Skeletal muscle cell (primary cell): ENCODE measurements around the gene SYNDIG1L.
A peak's percentile ranks its signal among the peaks of the same experiment; 100 is the strongest.

Experiments
- DNase-seq: peaks from one replicate; pipeline ENCODE4 v3.0.0-alpha.2; 2010; ENCODE audit warnings: low read depth
- H3K4me3 ChIP-seq: 2 replicates; pipeline ENCODE4 v1.5.1; 2011; ENCODE audit warnings: low read depth, mild to moderate bottlenecking, control low read depth, low read length, moderate library complexity

The SYNDIG1L gene

GRCh38 chr14:74380172-74380571, 45.8 kb downstream of the SYNDIG1L start:
- no peak for DNase-seq

GRCh38 chr14:74377976-74378690, 47.9 kb downstream of the SYNDIG1L start:
- no peak overlapping the region for H3K4me3 ChIP-seq
- DNase-seq, result no peak

More at GRCh38 chr14:74380172-74380571, 45.8 kb downstream of the SYNDIG1L start:
- no peak overlapping the region for H3K4me3 ChIP-seq

GRCh38 chr14:74368441-74368840, 57.6 kb downstream of the SYNDIG1L start:
- no peak for DNase-seq
- H3K4me3 ChIP-seq, result no peak overlapping the region

GRCh38 chr14:74368026-74368425, 58.0 kb downstream of the SYNDIG1L start:
- no peak for DNase-seq
- no peak overlapping the region for H3K4me3 ChIP-seq

GRCh38 chr14:74364271-74364880, 61.6 kb downstream of the SYNDIG1L start:
- no peak overlapping the region for H3K4me3 ChIP-seq
- no peak for DNase-seq

GRCh38 chr14:74362361-74362915, 63.6 kb downstream of the SYNDIG1L start:
- no peak overlapping the region for H3K4me3 ChIP-seq
- peak; percentile 25 for DNase-seq

- no peak for DNase-seq
- no peak overlapping the region for H3K4me3 ChIP-seq
These were observed 65.8 kb downstream of the SYNDIG1L start for GRCh38 chr14:74360163-74360562.

- DNase-seq, result no peak
- no peak overlapping the region for H3K4me3 ChIP-seq
These were observed 67.7 kb downstream of the SYNDIG1L start for GRCh38 chr14:74358176-74358829.

- DNase-seq, result no peak
These were observed 68.4 kb downstream of the SYNDIG1L start for GRCh38 chr14:74357585-74357984.

GRCh38 chr14:74356892-74357575, 69.0 kb downstream of the SYNDIG1L start:
- no peak overlapping the region for H3K4me3 ChIP-seq
- DNase-seq, result no peak

More at GRCh38 chr14:74357585-74357984, 68.4 kb downstream of the SYNDIG1L start:
- H3K4me3 ChIP-seq, result no peak overlapping the region
